ENCODE data around the gene KANK4. TPM values are rescaled to one million over a fixed set of nuclear protein-coding genes. Genes with fewer than 3 reads are reported as not detected.

The KANK4 gene
- total and polyA plus RNA-seq, 2 of the 4 experiments (the other 2 are of a cell fraction), result not detected

DNA sequence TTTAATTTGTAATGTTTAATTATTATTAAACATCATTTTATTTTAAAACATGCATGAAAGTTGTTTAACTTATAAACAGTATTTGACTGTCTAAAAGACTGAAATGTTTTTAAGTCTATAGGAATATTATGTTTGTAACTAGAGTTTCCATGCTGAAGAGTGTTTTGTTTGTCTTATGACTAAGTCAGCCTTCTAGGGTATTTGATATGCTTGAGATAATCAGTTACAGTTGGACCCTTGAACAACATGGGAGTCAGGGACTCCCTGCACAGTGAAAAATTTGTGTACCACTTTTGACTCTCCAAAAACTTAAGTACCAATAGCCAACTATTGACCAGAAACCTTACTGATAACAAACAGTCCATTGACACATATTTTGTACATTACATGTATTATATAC is 45.5 kb upstream of the KANK4 start:
- Histone ChIP-seq H2BK15ac (ENCODE audit: low read depth, low read length) (no peak overlapping the region), H4K8ac (ENCODE audit: low read depth in 2 of 2, low read length in 2 of 2) (no peak overlapping the region), H3K14ac (replicated peaks; ENCODE audit: low read depth, low read length) (no peak overlapping the region), H2AK5ac (ENCODE audit: low read depth, low read length) (no peak overlapping the region), H3K4me2 (ENCODE audit: low read depth, low read length) (no peak overlapping the region), H4K20me1 (ENCODE audit: insufficient read depth, low read length) (no peaks in the 10 kb centered on the region), H2AFZ (replicated peaks; ENCODE audit: low read length, poor library complexity) (no peak overlapping the region), H3K23ac (ENCODE audit: low read depth, low read length) (no peak overlapping the region), H3K4me3 (ENCODE audit: insufficient read depth, low read depth, low read length) (no peak overlapping the region), H2BK20ac (ENCODE audit: low read depth, low read length) (no peak overlapping the region), H3K18ac (ENCODE audit: low read depth, low read length) (no peak overlapping the region), H3K27ac (ENCODE audit: insufficient read depth, low read length) (no peak overlapping the region), H2BK120ac (ENCODE audit: low read depth, low read length) (no peak overlapping the region), H3K79me1 (ENCODE audit: low read depth in 1 of 2, low read length in 2 of 2) (no peaks in the 10 kb centered on the region), H4K91ac (ENCODE audit: insufficient read depth, low read depth, low read length) (no peak overlapping the region), H2AK9ac (replicated peaks; ENCODE audit: low read depth, low read length, poor library complexity) (no peak overlapping the region), H3K56ac (ENCODE audit: extremely low read depth, insufficient read depth, low read length) (no peak overlapping the region), H3K4me1 (ENCODE audit: control insufficient read depth, insufficient read depth, low read length) (no peaks in the 10 kb centered on the region), H3K9ac (ENCODE audit: low read depth, low read length) (no peak overlapping the region), H3K4ac (ENCODE audit: low read depth, low read length) (no peak overlapping the region), H3K9me3 (ENCODE audit: control insufficient read depth, insufficient read depth, low read length) (no peaks in the 10 kb centered on the region), H3K9me1 (ENCODE audit: insufficient read depth, low read length) (no peaks in the 10 kb centered on the region), H4K5ac (ENCODE audit: low read depth, low read length) (no peak overlapping the region), H2BK5ac (ENCODE audit: low read depth, low read length, poor library complexity, severe bottlenecking) (no peak overlapping the region), H3K36me3 (ENCODE audit: control insufficient read depth, insufficient read depth, low read length) (no peaks in the 10 kb centered on the region), H3K27me3 (ENCODE audit: control insufficient read depth, insufficient read depth, low read length) (no peaks in the 10 kb centered on the region)
- intact Hi-C loops (cut with micrococcal nuclease) (no loop called here), in situ Hi-C loops (cut with MboI; ENCODE audit: low sequenced_read_pairs) (no loop called here), dilution Hi-C loops (cut with HindIII; ENCODE audit: low sequenced_read_pairs, unreplicated experiment) (no loop called here)
- ATAC-seq (ENCODE audit: low read depth) (no peak), DNase-seq (no peak)
- CTCF ChIA-PET, result no interaction called here
- POLR2A ChIA-PET (ENCODE audit: unreplicated experiment), result no interaction called here
- BruUV-seq (replicated peaks), result no TSS peak
- TF ChIP-seq MXI1 (IDR thresholded peaks at IDR 0.05; ENCODE audit: borderline replicate concordance, low read depth, low read length) (no peak), RFX5 (IDR thresholded peaks at IDR 0.05; ENCODE audit: low read depth, low read length) (no peak), NFE2L2 (IDR thresholded peaks at IDR 0.05; ENCODE audit: low read depth, low read length) (no peak), CHD1 (IDR thresholded peaks at IDR 0.05; ENCODE audit: low read depth, low read length) (no peak), CTCF (conservative IDR thresholded peaks at IDR 0.05; ENCODE audit: low read depth, low read length) (no peak)

Measured in IMR-90 (cell line).